IMR-90 (cell line): ENCODE results near the gene ID2. TPM values are rescaled to one million over a fixed set of nuclear protein-coding genes. Genes with fewer than 3 reads are reported as not detected.

Source experiments
- ATAC-seq: fragments of 200-7000 bp; cut with Tn5 transposase; 2 replicates; pipeline ENCODE4 v1.9.1; 2020; ENCODE audit warnings: low read depth, mild to moderate bottlenecking, moderate library complexity
- BruUV-seq: library from RNA; stranded (reverse); fragments of 400-500 nt; replicated peaks from 2 replicates; lab custom pipeline; 2021; lab: Mats Ljungman, UMichigan
- CTCF ChIA-PET: fragments of 300-600 bp; formaldehyde crosslinking; extraction: SDS; loops from one replicate; lab custom pipeline; 2021; ENCODE audit warnings: antibody characterized with exemption; lab: Yijun Ruan, JAX
- POLR2A ChIA-PET: fragments of 300-600 bp; sonication (Branson Sonifier 250); formaldehyde crosslinking; loops from one replicate; lab custom pipeline; 2022; ENCODE audit warnings: antibody characterized with exemption; ENCODE audit not compliant: unreplicated experiment; lab: Charles Lee
- DNase-seq: peaks from one replicate; pipeline ENCODE4 v3.0.0; 2013
- H2AFZ ChIP-seq: replicated peaks from 2 replicates; pipeline ENCODE3; 2013; ENCODE audit warnings: low read length, mild to moderate bottlenecking; ENCODE audit not compliant: poor library complexity
- H2AK5ac ChIP-seq: 2 replicates; pipeline ENCODE4 v1.6.1; 2013; ENCODE audit warnings: low read depth, low read length, inconsistent platforms
- H2AK9ac ChIP-seq: replicated peaks from 2 replicates; pipeline ENCODE3; 2013; ENCODE audit warnings: mild to moderate bottlenecking, low read depth, low read length, moderate library complexity; ENCODE audit not compliant: poor library complexity
- H2BK120ac ChIP-seq: 2 replicates; pipeline ENCODE4 v1.6.1; 2013; ENCODE audit warnings: low read depth, low read length, inconsistent platforms
- H2BK15ac ChIP-seq: 3 replicates; pipeline ENCODE4 v1.6.1; 2013; ENCODE audit warnings: low read depth, low read length, inconsistent platforms
- H2BK20ac ChIP-seq: 2 replicates; pipeline ENCODE4 v1.6.1; 2013; ENCODE audit warnings: low read depth, mild to moderate bottlenecking, inconsistent platforms, low read length, moderate library complexity
- H2BK5ac ChIP-seq: 2 replicates; pipeline ENCODE4 v1.6.1; 2013; ENCODE audit warnings: mild to moderate bottlenecking, low read depth, low read length, inconsistent platforms; ENCODE audit not compliant: poor library complexity, severe bottlenecking
- H3K14ac ChIP-seq: replicated peaks from 2 replicates; pipeline ENCODE4 v1.6.1; 2013; ENCODE audit warnings: low read depth, low read length, inconsistent platforms
- H3K18ac ChIP-seq: 2 replicates; pipeline ENCODE4 v1.6.1; 2013; ENCODE audit warnings: low read depth, low read length, control low read depth
- H3K23ac ChIP-seq: 2 replicates; pipeline ENCODE4 v1.6.1; 2013; ENCODE audit warnings: low read depth, low read length, inconsistent platforms
- H3K27ac ChIP-seq: 2 replicates; pipeline ENCODE4 v1.5.1; 2013; ENCODE audit warnings: mild to moderate bottlenecking, control low read depth, low read length; ENCODE audit not compliant: insufficient read depth
- H3K27me3 ChIP-seq: 2 replicates; pipeline ENCODE4 v1.6.1; 2013; ENCODE audit warnings: low read length; ENCODE audit not compliant: control insufficient read depth, insufficient read depth
- H3K36me3 ChIP-seq: 2 replicates; pipeline ENCODE4 v1.6.1; 2013; ENCODE audit warnings: low read length, mixed read lengths; ENCODE audit not compliant: control insufficient read depth, insufficient read depth
- H3K4ac ChIP-seq: 2 replicates; pipeline ENCODE4 v1.6.1; 2013; ENCODE audit warnings: low read depth, low read length, inconsistent platforms
- H3K4me1 ChIP-seq: 2 replicates; pipeline ENCODE4 v1.6.1; 2013; ENCODE audit warnings: low read length, mixed read lengths; ENCODE audit not compliant: control insufficient read depth, insufficient read depth
- H3K4me2 ChIP-seq: 2 replicates; pipeline ENCODE4 v1.6.1; 2013; ENCODE audit warnings: low read depth, mild to moderate bottlenecking, control low read depth, low read length, moderate library complexity
- H3K4me3 ChIP-seq: 2 replicates; pipeline ENCODE4 v1.5.1; 2013; ENCODE audit warnings: low read depth, mild to moderate bottlenecking, control low read depth, low read length, moderate library complexity; ENCODE audit not compliant: insufficient read depth
- H3K56ac ChIP-seq: 2 replicates; pipeline ENCODE4 v1.6.1; 2013; ENCODE audit warnings: low read length, inconsistent platforms; ENCODE audit not compliant: insufficient read depth; ENCODE audit errors: extremely low read depth
- H3K79me1 ChIP-seq, 2 experiments: 2 replicates each; pipeline ENCODE4 v1.6.1; 2013; ENCODE audit warnings: low read length in 2 of 2, inconsistent platforms in 1 of 2, low read depth in 1 of 2
- H3K9ac ChIP-seq: 2 replicates; pipeline ENCODE4 v1.6.1; 2013; ENCODE audit warnings: low read depth, low read length, control low read depth
- H3K9me1 ChIP-seq: 2 replicates; pipeline ENCODE4 v1.6.1; 2013; ENCODE audit warnings: low read length, inconsistent platforms; ENCODE audit not compliant: insufficient read depth
- H3K9me3 ChIP-seq: 2 replicates; pipeline ENCODE4 v1.6.1; 2013; ENCODE audit warnings: low read length; ENCODE audit not compliant: control insufficient read depth, insufficient read depth
- H4K20me1 ChIP-seq: 2 replicates; pipeline ENCODE4 v1.6.1; 2013; ENCODE audit warnings: low read length, inconsistent platforms; ENCODE audit not compliant: insufficient read depth
- H4K5ac ChIP-seq: 2 replicates; pipeline ENCODE4 v1.6.1; 2013; ENCODE audit warnings: mild to moderate bottlenecking, low read depth, low read length, control low read depth
- H4K8ac ChIP-seq, 2 experiments: 2 replicates each; pipeline ENCODE4 v1.6.1; 2013; ENCODE audit warnings: low read depth in 2 of 2, low read length in 2 of 2, control low read depth in 1 of 2, inconsistent platforms in 1 of 2
- H4K91ac ChIP-seq: 2 replicates; pipeline ENCODE4 v1.6.1; 2013; ENCODE audit warnings: low read depth, low read length, inconsistent platforms; ENCODE audit not compliant: insufficient read depth
- BHLHE40 ChIP-seq: fragments of 150-350 bp; IDR thresholded peaks from 2 replicates; pipeline ENCODE4 v1.6.1; 2016; ENCODE audit warnings: mild to moderate bottlenecking, low read depth, low read length
- CHD1 ChIP-seq: IDR thresholded peaks from 2 replicates; pipeline ENCODE4 v1.6.1; 2012; ENCODE audit warnings: low read depth, low read length, improper control_type of control experiment
- FOS ChIP-seq: fragments of 150-350 bp; IDR thresholded peaks from 2 replicates; pipeline ENCODE4 v1.6.1; 2016; ENCODE audit warnings: low read depth, low read length
- MXI1 ChIP-seq: IDR thresholded peaks from 2 replicates; pipeline ENCODE4 v1.6.1; 2012; ENCODE audit warnings: low read depth, mild to moderate bottlenecking, low read length, moderate library complexity, borderline replicate concordance
- NFE2L2 ChIP-seq: fragments of 150-350 bp; IDR thresholded peaks from 2 replicates; pipeline ENCODE4 v1.6.1; 2016; ENCODE audit warnings: low read depth, mild to moderate bottlenecking, low read length
- POLR2A ChIP-seq: IDR thresholded peaks from 2 replicates; pipeline ENCODE4 v1.6.1; 2012; ENCODE audit warnings: mild to moderate bottlenecking, low read depth, low read length
- RCOR1 ChIP-seq: IDR thresholded peaks from 2 replicates; pipeline ENCODE4 v1.6.1; 2012; ENCODE audit warnings: mild to moderate bottlenecking, low read length, improper control_type of control experiment; ENCODE audit not compliant: insufficient replicate concordance
- RFX5 ChIP-seq: IDR thresholded peaks from 2 replicates; pipeline ENCODE4 v1.8.0; 2012; ENCODE audit warnings: low read depth, mild to moderate bottlenecking, low read length, moderate library complexity
- SMC3 ChIP-seq: fragments of 150-350 bp; IDR thresholded peaks from 2 replicates; pipeline ENCODE4 v1.6.1; 2016; ENCODE audit warnings: low read depth, mild to moderate bottlenecking, antibody characterized with exemption, low read length, moderate library complexity
- WGBS, 2 experiments: methylation state at CpG; one replicate each; pipeline versions ENCODE4 v1.1.5 to v1.1.7; 2013; ENCODE audit warnings: missing lambda C conversion rate in 2 of 2; ENCODE audit not compliant: insufficient read length in 1 of 2; ENCODE audit errors: extremely low coverage in 2 of 2; 5-methylcytosine and 5-hydroxymethylcytosine counted together
- dilution Hi-C: fragments of 300-500 bp; cut with HindIII; formaldehyde crosslinking; loops from one replicate; pipeline ENCODE4 v1.14.3; 2018; ENCODE audit warnings: low sequenced_read_pairs; ENCODE audit not compliant: unreplicated experiment
- in situ Hi-C: fragments of 300-500 bp; cut with MboI; formaldehyde crosslinking; loops from 3 replicates; pipeline ENCODE4 v1.14.3; 2019; ENCODE audit warnings: low sequenced_read_pairs, inconsistent platforms, mixed read lengths
- intact Hi-C: fragments of 100-400 bp; cut with micrococcal nuclease; formaldehyde crosslinking; loops from 2 replicates; pipeline ENCODE4 v1.10.0; 2022
- polyA plus RNA-seq, 3 experiments: library from polyadenylated mRNA; depleted of rRNA; stranded (reverse); fragments of >200 nt; gene quantifications; 2 replicates each; pipeline ENCODE4 v1.2.3, GENCODE V29; 2012; ENCODE audit warnings: low replicate concordance in 1 of 3
- total RNA-seq: library from RNA; depleted of rRNA; stranded (reverse); fragments of >200 nt; gene quantifications from 2 replicates; pipeline ENCODE4 v1.2.3, GENCODE V29; 2012
- TF ChIP-seq, protein P1 (sequence below): fragments of 150-350 bp; IDR thresholded peaks from 2 replicates; pipeline ENCODE4 v1.6.1; 2016; ENCODE audit warnings: low read depth, mild to moderate bottlenecking, low read length, moderate library complexity, borderline replicate concordance

ID2 gene
- total and polyA plus RNA-seq, 2 of the 4 experiments (the other 2 are of a cell fraction) = 264 to 389 TPM

DNA sequence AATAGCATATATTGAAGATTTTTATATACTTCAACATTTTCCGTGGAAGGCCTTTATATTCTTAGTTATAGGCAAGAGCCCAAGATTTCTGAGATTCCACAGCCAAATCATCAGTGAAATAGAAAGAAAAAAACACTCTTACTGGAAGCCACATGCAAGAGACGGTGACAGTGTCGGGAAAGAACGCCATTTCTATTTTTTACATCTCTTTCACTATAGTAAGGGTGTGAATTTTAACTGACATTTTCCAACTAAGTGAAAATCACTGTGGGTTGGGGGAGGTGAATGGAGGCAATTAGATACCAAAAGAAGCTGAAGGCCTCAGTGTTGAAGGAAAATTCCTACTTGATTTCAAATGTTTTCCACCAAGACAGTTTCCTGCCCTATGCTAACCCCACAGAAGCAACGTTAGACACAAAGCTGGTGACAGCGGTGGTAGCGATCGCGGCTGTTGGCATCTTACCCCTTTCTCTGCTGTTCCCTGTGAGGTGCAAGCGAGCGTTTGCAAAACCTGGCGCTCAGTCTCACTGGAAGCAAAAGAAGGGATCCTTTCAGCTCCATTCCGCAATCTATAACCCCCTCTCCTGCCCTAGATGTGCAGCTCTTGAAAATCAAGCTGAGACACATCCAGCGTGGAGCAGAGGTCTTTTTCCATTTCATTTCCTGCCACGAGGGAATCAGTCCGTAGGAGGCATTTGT, 20.0 kb downstream of the ID2 start:
- H3K79me1 ChIP-seq = no peaks in the 10 kb centered on the region
- no peak overlapping the region for H3K4me2 ChIP-seq
- no TSS peak for BruUV-seq
- no peak overlapping the region for H2BK120ac ChIP-seq
- in situ Hi-C loops (no loop called here), intact Hi-C loops (no loop called here), dilution Hi-C loops (no loop called here)
- DNase-seq = no peak
- no peak overlapping the region for H3K56ac ChIP-seq
- H3K9ac ChIP-seq = no peak overlapping the region
- no peak overlapping the region for H4K5ac ChIP-seq
- no peak overlapping the region for H3K23ac ChIP-seq
- ChIA-PET CTCF (no interaction called here), POLR2A (no interaction called here)
- no peak overlapping the region for H2AK9ac ChIP-seq
- no peaks in the 10 kb centered on the region for H4K20me1 ChIP-seq
- no peak overlapping the region for H3K27ac ChIP-seq
- H3K4me1 ChIP-seq = no peaks in the 10 kb centered on the region
- no peak overlapping the region for H4K8ac ChIP-seq
- H3K18ac ChIP-seq = no peak overlapping the region
- TF ChIP-seq FOS (no peak), MXI1 (no peak), CHD1 (no peak), RCOR1 (no peak), RFX5 (no peak), BHLHE40 (no peak), NFE2L2 (no peak), SMC3 (no peak), POLR2A (no peak)
- TF ChIP-seq, protein P1, sequence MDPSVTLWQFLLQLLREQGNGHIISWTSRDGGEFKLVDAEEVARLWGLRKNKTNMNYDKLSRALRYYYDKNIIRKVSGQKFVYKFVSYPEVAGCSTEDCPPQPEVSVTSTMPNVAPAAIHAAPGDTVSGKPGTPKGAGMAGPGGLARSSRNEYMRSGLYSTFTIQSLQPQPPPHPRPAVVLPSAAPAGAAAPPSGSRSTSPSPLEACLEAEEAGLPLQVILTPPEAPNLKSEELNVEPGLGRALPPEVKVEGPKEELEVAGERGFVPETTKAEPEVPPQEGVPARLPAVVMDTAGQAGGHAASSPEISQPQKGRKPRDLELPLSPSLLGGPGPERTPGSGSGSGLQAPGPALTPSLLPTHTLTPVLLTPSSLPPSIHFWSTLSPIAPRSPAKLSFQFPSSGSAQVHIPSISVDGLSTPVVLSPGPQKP = no peak
- H3K4me3 ChIP-seq = no peak overlapping the region
- H4K91ac ChIP-seq = no peak overlapping the region
- no peak overlapping the region for H2AFZ ChIP-seq
- H2BK15ac ChIP-seq = no peak overlapping the region
- H3K9me1 ChIP-seq = no peaks in the 10 kb centered on the region
- no peak overlapping the region for H2BK20ac ChIP-seq
- no peak overlapping the region for H2AK5ac ChIP-seq
- WGBS, 2 experiments = 98% methylated on average over 7 of the region's 16 CpGs; no CpG with 5 or more reads in 1 of the 2 experiments
- no peak overlapping the region for H3K14ac ChIP-seq
- no peak overlapping the region for H2BK5ac ChIP-seq
- peaks cover 13% of the 10 kb centered on the region for H3K27me3 ChIP-seq
- no peak overlapping the region for H3K4ac ChIP-seq
- H3K9me3 ChIP-seq = no peaks in the 10 kb centered on the region
- no peak for ATAC-seq
- no peaks in the 10 kb centered on the region for H3K36me3 ChIP-seq
